HG03159 (cell line): ENCODE results near the gene PTPRA.
"Not testable (repeated sequence)": the region's sequence is repeated elsewhere in the genome, so short reads cannot be mapped to it uniquely, and the experiment has no call there.

Source experiments
- ATAC-seq: cut with Tn5 transposase; IDR thresholded peaks from one replicate; pipeline ENCODE4 v1.9.1; 2021; ENCODE audit warnings: mild to moderate bottlenecking, moderate library complexity; ENCODE audit not compliant: unreplicated experiment

PTPRA gene

GRCh38 chr20:2888224-2888955 lies 15.1 kb downstream of the PTPRA start:
- ATAC-seq: no peak

GRCh38 chr20:2889209-2889608 lies 15.9 kb downstream of the PTPRA start:
- ATAC-seq: no peak

GRCh38 chr20:2889797-2890196 lies 16.5 kb downstream of the PTPRA start:
- no peak for ATAC-seq

- ATAC-seq: no peak
These were observed 17.5 kb downstream of the PTPRA start for GRCh38 chr20:2890742-2891141.

- no peak for ATAC-seq
These were observed 18.1 kb downstream of the PTPRA start for GRCh38 chr20:2891343-2891742.

- ATAC-seq: no peak
These were observed 19.1 kb downstream of the PTPRA start for GRCh38 chr20:2892376-2892775.

- no peak for ATAC-seq
These were observed 20.9 kb downstream of the PTPRA start for GRCh38 chr20:2894221-2894620.

DNA sequence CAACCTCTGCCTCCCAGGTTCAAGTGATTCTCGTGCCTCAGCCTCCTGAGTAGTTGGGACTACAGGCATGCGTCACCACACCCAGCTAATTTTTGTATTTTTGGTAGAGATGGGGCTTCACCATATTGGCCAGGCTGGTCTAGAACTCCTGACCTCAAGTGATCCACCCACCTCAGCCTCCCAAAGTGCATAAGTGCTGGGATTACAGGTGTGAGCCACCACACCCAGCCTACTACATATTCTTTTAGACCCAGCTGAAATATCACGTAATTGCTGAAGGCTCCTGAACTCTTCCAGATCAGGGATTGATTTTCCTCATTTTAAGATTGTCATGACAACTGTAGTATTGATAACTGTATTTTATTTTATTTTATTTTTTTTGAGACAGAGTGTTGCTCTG lies 21.9 kb downstream of the PTPRA start:
- not testable (repeated sequence) for ATAC-seq

- ATAC-seq: no peak
These were observed 26.0 kb downstream of the PTPRA start for GRCh38 chr20:2899243-2899642.

DNA sequence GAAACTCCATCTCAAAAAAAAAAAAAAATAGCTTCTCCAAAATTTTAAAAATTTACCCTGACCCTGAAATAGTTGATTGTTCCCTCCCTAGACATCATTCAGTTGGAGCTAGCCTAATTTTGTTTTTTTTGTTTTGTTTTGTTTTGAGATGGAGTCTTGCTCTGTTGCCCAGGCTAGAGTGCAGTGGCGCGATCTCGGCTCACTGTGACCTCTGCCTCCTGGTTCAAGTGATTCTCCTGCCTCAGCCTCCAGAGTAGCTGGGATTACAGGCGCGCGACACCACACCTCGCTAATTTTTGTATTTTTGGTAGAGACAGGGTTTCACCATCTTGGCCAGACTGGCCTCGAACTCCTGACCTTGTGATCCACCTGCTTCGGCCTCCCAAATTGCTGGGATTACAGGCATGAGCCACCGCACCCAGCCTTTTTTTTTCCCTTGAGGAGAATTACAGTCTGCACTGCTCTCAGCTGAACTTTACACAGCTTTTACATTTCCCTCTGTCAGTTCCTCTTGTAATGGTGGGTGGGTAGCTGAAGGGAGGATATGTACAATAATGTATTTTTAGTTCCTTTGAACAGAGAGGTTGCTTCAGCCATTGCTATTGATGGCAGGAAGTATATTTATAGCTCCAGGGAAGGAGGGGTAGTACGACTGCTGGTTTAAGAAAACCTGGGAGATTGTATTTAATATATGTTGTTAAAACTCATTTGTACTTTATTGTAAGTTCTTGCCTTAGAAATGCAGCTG lies 27.7 kb downstream of the PTPRA start:
- no peak for ATAC-seq

- no peak for ATAC-seq
These were observed 29.0 kb downstream of the PTPRA start for GRCh38 chr20:2902291-2902690.

DNA sequence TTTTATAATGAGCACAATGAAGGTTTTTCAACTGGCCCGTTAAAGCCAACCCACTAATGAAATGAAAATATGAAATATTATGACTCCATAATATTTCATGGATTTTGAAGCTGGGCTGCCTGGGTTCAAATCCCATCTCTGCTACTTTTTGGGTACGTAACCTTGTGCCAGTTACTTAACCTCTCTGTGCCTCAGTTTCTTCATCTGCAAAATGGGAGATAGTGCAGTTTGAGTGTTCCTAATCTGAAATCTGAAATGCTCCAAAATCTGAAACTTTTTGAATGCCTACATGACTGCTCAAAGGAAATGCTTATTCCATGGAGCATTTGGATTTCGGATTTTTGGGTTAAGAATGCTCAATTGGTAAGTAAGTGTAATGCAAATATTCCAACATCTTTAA lies 29.5 kb downstream of the PTPRA start:
- ATAC-seq: no peak

DNA sequence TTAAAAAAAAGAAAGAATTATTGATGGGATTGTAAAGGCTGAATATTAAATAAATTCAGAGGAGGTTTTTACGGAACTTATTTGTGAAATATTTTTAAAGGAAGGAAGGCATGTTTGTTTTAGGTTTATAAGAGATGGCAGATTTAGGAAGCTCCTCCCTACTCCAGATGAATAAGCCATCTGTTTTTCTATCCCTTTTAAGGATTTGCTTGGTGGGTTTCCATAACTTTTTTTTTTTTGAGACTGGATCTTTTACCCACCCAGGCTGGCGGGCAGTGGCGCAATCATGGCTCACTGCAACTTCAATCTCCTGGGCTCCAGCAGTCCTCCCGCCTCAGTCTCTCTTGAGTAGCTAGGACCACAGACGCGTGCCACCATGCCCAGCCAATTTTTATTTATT lies 30.4 kb downstream of the PTPRA start:
- ATAC-seq: no peak

GRCh38 chr20:2907519-2907918 lies 34.2 kb downstream of the PTPRA start:
- ATAC-seq: no peak

DNA sequence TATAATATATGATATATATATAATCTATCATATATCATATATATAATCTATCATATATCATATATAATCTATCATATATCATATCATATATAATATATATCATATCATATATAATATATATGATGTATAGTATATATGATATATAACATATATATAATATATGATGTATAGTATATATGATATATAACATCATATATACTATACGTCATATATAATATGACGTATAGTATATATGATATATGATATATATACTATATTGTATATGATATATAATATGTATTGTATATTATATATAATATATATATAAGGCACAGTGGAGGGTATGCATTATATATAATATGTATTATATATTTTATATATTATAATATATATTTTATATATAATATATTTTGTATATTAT lies 36.7 kb downstream of the PTPRA start:
- ATAC-seq: no peak

- ATAC-seq: no peak
These were observed 37.9 kb downstream of the PTPRA start for GRCh38 chr20:2911200-2911599.

DNA sequence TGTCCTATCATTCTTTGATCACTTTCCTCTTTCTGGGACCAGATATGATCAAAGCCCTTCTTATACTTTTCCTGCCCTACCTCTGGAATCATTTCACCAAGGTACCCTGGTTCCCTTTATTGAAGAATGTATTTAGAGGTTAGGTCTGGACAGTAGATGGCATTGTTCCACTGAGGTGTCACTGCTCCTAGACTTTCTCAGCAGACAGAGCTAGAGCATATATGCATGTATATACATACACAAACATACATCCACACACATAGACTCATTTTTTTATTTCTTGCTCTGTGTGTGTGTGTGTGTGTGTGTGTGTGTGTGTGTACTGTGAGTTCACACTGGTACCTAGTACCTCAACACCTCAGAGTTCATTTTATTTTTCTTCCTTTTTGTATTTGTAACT lies 40.9 kb downstream of the PTPRA start:
- no peak for ATAC-seq

GRCh38 chr20:2917266-2917665 lies 44.0 kb downstream of the PTPRA start:
- ATAC-seq: no peak

GRCh38 chr20:2918096-2919049 lies 45.1 kb downstream of the PTPRA start:
- no peak for ATAC-seq

DNA sequence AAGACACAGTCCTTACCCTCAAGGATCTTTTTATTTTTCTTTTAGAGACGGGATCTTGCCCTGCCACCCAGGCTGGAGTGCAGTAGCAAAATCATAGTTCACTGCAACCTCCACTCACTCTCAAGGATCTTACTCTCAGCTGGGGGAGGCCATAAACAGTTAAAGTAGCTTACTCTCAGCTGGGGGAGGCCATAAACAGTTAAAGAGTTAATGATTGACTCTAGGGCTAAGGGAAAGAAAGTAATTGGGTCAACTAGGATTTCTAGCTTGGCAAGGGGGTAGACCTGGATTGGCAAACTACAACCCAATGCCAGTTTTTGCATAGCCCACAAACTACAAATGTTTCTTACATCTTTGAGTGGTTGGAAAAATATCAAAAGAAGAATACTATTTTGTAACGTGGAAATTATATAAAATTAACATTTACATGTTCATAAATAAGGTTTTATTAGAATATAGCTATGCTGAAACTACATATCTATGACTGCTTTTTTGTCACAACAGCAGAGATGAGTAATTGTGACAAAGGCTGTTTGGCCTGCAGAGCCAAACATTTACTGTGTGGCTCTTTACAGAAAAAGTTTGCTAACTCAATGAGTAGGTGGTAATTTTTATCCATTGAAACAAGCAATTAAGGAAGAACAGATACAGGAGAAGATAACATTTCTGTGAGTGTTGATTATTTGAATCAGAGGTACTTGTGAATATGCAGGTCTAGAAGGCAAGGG lies 46.4 kb downstream of the PTPRA start:
- no peak for ATAC-seq

- ATAC-seq: no peak
These were observed 47.2 kb downstream of the PTPRA start for GRCh38 chr20:2920473-2920872.
